A549 treated with dexamethasone at 1 μM for 4 hours (cell line): ENCODE measurements around the gene AMTN. TPM values are rescaled to one million over a fixed set of nuclear protein-coding genes. Genes with fewer than 3 reads are reported as not detected.

Source experiments
- total RNA-seq: library from RNA; stranded (reverse); fragments of 200-300 nt; extraction: Qiagen RNA extraction; gene quantifications from 5 replicates; pipeline ENCODE4 v1.2.3, GENCODE V29; 2022

Gene AMTN
- total RNA-seq = 0.12 to 0.18 TPM in 2 of 5 replicates, not detected in the others

GRCh38 chr4:70518269-70518668, at the start of gene AMTN:
AMTN (plus strand) TSS chr4:70518569; CDS start chr4:70518778, 209 bp downstream.

GRCh38 chr4:70471897-70472296, 46.5 kb upstream of the AMTN start, which contains the start of gene MUC7:
MUC7 (plus strand) TSS chr4:70472197; CDS start chr4:70474022, 1,825 bp downstream.

Other genes starting within 250 kb of the AMTN start
- gene CABS1, start 183.6 kb upstream of the AMTN start, total RNA-seq = not detected in 5 replicates
- gene SMR3A, start 157.8 kb upstream of the AMTN start, total RNA-seq = not detected in 5 replicates
- gene SMR3B, start 135.4 kb upstream of the AMTN start, total RNA-seq = not detected in 5 replicates
- gene OPRPN, start 120.6 kb upstream of the AMTN start, total RNA-seq = not detected in 5 replicates
- gene MUC7, start 46.4 kb upstream of the AMTN start, total RNA-seq = not detected in 5 replicates
- not detected in 5 replicates for gene AMBN, start 73.7 kb downstream of the AMTN start, total RNA-seq
- not detected in 5 replicates for gene ENAM, start 110.2 kb downstream of the AMTN start, total RNA-seq
- 0.06 to 0.23 TPM (median 0.14 TPM) in 4 of 5 replicates, not detected in the other for gene JCHAIN, start 147.9 kb downstream of the AMTN start, total RNA-seq
- 32.4 to 44.0 TPM (median 33.0 TPM) in 5 replicates for gene UTP3, start 170.0 kb downstream of the AMTN start, total RNA-seq
- 5.8 to 8.0 TPM (median 7.2 TPM) in 5 replicates for gene RUFY3, start 203.4 kb downstream of the AMTN start, total RNA-seq